Right lobe of liver (tissue), 4 donors: ENCODE data around the gene SLC2A10.

ENCODE experiments used
- POLR2A ChIP-seq: fragments of 450-650 bp; IDR thresholded peaks from one replicate; pipeline ENCODE4 v1.6.1; 2017; ENCODE audit warnings: antibody characterized with exemption, mild to moderate bottlenecking
- TF ChIP-seq, protein P1 (sequence below), 4 donors: fragments of 200-600 bp in 3 of 4; fragments of 450-650 bp in 1 of 4; IDR thresholded peaks; one replicate each; pipeline versions ENCODE4 v1.5.1 to v1.8.0; 2016 to 2022; ENCODE audit warnings: antibody characterized with exemption in 4 of 4, mild to moderate bottlenecking in 2 of 4
- donor health status: DM: no; HTN: no; CAD: no.
- donor health status: DM: no; HTN: no; CAD: no.
- donor health status: DM: no; HTN: yes; CAD: no.

DNA sequence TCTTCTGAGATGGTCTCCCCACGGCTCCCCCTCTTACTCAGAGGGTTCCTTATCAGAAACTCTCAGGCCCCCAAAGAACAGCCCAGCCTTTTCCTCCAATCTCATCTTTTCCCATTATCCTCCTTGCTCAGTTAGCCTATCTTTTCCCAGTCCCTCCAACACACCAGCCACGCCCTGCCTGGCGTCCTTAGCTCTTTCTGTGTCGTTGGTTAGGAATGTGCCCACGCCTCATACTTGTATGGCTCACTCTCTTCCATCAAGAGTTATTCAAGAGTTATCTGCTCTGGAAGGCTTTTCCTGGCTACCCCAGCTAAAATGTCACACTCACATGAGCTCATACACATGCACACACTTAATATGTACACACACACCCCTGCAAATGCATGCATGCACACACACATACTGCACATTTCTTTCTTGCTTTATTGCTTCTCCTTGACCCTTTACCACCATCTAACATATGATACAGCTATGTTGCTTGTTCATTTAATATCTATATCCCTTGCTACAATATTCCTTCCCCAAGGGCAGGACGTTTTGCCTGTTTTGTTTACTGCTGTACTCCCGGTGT is 37.6 kb downstream of the SLC2A10 start:
- TF ChIP-seq, protein P1, sequence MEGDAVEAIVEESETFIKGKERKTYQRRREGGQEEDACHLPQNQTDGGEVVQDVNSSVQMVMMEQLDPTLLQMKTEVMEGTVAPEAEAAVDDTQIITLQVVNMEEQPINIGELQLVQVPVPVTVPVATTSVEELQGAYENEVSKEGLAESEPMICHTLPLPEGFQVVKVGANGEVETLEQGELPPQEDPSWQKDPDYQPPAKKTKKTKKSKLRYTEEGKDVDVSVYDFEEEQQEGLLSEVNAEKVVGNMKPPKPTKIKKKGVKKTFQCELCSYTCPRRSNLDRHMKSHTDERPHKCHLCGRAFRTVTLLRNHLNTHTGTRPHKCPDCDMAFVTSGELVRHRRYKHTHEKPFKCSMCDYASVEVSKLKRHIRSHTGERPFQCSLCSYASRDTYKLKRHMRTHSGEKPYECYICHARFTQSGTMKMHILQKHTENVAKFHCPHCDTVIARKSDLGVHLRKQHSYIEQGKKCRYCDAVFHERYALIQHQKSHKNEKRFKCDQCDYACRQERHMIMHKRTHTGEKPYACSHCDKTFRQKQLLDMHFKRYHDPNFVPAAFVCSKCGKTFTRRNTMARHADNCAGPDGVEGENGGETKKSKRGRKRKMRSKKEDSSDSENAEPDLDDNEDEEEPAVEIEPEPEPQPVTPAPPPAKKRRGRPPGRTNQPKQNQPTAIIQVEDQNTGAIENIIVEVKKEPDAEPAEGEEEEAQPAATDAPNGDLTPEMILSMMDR (IDR thresholded peaks at IDR 0.05) = no peak
- TF ChIP-seq POLR2A = no peak
